HEK293 (cell line): ENCODE measurements around the gene PRELID3B.

Experiments
- FEZF1 ChIP-seq: fragments of 450-650 bp; formaldehyde crosslinking; IDR thresholded peaks from 2 replicates; pipeline ENCODE4 v1.5.1; 2016; ENCODE audit warnings: missing biosample characterization, missing genetic modification characterization
- MEIS1 ChIP-seq: sonication (generic); formaldehyde crosslinking; IDR thresholded peaks from 2 replicates; pipeline ENCODE4 v1.8.1; 2022; ENCODE audit warnings: missing genetic modification reagents, mild to moderate bottlenecking, borderline replicate concordance
- OVOL3 ChIP-seq: fragments of 450-650 bp; formaldehyde crosslinking; IDR thresholded peaks from 2 replicates; pipeline ENCODE4 v1.5.1; 2016; ENCODE audit warnings: missing biosample characterization, missing genetic modification characterization
- YY1 ChIP-seq: fragments of 450-650 bp; formaldehyde crosslinking; IDR thresholded peaks from 2 replicates; pipeline ENCODE4 v1.5.1; 2018; ENCODE audit warnings: missing biosample characterization, missing genetic modification characterization
- ZBTB17 ChIP-seq: fragments of 450-650 bp; formaldehyde crosslinking; IDR thresholded peaks from 2 replicates; pipeline ENCODE4 v1.5.1; 2016; ENCODE audit warnings: missing biosample characterization, missing genetic modification characterization
- ZNF10 ChIP-seq: fragments of 450-650 bp; formaldehyde crosslinking; IDR thresholded peaks from 2 replicates; pipeline ENCODE4 v1.5.1; 2017; ENCODE audit warnings: missing biosample characterization, missing genetic modification characterization
- ZNF621 ChIP-seq: fragments of 450-650 bp; formaldehyde crosslinking; IDR thresholded peaks from 2 replicates; pipeline ENCODE4 v1.5.1; 2017; ENCODE audit warnings: missing biosample characterization, missing genetic modification characterization
- ZNF785 ChIP-seq: fragments of 450-650 bp; formaldehyde crosslinking; IDR thresholded peaks from 2 replicates; pipeline ENCODE4 v1.5.1; 2016; ENCODE audit warnings: missing biosample characterization, missing genetic modification characterization
- TF ChIP-seq, protein P1 (sequence below): fragments of 450-650 bp; formaldehyde crosslinking; IDR thresholded peaks from 2 replicates; pipeline ENCODE4 v1.5.1; 2016; ENCODE audit warnings: missing biosample characterization, missing genetic modification characterization, borderline replicate concordance
- TF ChIP-seq, protein P2 (sequence below): fragments of 450-650 bp; formaldehyde crosslinking; IDR thresholded peaks from 2 replicates; pipeline ENCODE4 v1.5.1; 2016; ENCODE audit warnings: missing biosample characterization, missing genetic modification characterization, borderline replicate concordance
- TF ChIP-seq, protein P3 (sequence below): fragments of 450-650 bp; formaldehyde crosslinking; IDR thresholded peaks from 2 replicates; pipeline ENCODE4 v1.5.1; 2016; ENCODE audit warnings: missing biosample characterization, missing genetic modification characterization
- TF ChIP-seq, protein P4 (sequence below): fragments of 450-650 bp; formaldehyde crosslinking; IDR thresholded peaks from 2 replicates; pipeline ENCODE4 v1.5.1; 2016; ENCODE audit warnings: missing biosample characterization, missing genetic modification characterization

DNA sequence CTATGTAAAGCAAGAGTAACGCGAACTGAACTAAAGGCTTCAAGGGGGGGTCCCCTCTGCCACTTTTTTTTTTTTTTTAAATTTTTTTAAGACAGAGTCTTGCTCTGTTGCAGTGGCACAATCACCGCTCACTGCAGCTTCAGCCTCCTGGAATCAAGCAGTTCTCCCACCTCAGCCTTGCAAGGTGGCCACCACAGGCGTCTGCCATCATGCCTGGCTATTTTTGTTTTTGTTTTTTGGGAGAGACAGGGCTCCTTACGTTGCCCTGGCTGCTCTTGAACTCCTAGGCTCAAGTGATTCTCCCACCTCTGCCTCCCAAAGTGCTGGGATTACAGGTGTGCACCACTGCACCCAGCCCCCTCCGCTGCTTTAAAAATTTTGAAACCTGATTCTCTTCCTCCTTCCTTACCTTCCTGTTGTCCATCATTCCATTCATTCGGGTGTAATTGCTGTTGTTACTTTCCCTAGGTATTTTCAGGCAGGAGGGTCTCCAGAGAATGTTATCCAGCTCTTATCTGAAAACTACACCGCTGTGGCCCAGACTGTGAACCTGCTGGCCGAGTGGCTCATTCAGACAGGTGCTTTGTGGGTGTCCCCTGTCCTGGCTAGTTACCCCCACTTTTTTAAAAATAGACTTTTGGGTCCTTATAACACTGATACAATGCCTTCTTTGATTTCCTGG, 56.2 kb downstream of the PRELID3B start:
- TF ChIP-seq ZBTB17 (tag by site-specific recombination) (no peak), ZNF10 (tag by site-specific recombination) (no peak), MEIS1 (no peak), YY1 (tag by site-specific recombination) (no peak), FEZF1 (tag by site-specific recombination) (no peak), OVOL3 (tag by site-specific recombination) (no peak), ZNF621 (tag by site-specific recombination) (no peak), ZNF785 (tag by site-specific recombination) (no peak)
- TF ChIP-seq, protein P1, sequence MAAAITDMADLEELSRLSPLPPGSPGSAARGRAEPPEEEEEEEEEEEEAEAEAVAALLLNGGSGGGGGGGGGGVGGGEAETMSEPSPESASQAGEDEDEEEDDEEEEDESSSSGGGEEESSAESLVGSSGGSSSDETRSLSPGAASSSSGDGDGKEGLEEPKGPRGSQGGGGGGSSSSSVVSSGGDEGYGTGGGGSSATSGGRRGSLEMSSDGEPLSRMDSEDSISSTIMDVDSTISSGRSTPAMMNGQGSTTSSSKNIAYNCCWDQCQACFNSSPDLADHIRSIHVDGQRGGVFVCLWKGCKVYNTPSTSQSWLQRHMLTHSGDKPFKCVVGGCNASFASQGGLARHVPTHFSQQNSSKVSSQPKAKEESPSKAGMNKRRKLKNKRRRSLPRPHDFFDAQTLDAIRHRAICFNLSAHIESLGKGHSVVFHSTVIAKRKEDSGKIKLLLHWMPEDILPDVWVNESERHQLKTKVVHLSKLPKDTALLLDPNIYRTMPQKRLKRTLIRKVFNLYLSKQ (tag by site-specific recombination) = no peak
- TF ChIP-seq, protein P2, sequence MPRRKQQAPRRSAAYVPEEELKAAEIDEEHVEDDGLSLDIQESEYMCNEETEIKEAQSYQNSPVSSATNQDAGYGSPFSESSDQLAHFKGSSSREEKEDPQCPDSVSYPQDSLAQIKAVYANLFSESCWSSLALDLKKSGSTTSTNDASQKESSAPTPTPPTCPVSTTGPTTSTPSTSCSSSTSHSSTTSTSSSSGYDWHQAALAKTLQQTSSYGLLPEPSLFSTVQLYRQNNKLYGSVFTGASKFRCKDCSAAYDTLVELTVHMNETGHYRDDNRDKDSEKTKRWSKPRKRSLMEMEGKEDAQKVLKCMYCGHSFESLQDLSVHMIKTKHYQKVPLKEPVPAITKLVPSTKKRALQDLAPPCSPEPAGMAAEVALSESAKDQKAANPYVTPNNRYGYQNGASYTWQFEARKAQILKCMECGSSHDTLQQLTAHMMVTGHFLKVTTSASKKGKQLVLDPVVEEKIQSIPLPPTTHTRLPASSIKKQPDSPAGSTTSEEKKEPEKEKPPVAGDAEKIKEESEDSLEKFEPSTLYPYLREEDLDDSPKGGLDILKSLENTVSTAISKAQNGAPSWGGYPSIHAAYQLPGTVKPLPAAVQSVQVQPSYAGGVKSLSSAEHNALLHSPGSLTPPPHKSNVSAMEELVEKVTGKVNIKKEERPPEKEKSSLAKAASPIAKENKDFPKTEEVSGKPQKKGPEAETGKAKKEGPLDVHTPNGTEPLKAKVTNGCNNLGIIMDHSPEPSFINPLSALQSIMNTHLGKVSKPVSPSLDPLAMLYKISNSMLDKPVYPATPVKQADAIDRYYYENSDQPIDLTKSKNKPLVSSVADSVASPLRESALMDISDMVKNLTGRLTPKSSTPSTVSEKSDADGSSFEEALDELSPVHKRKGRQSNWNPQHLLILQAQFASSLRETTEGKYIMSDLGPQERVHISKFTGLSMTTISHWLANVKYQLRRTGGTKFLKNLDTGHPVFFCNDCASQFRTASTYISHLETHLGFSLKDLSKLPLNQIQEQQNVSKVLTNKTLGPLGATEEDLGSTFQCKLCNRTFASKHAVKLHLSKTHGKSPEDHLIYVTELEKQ = no peak
- TF ChIP-seq, protein P3, sequence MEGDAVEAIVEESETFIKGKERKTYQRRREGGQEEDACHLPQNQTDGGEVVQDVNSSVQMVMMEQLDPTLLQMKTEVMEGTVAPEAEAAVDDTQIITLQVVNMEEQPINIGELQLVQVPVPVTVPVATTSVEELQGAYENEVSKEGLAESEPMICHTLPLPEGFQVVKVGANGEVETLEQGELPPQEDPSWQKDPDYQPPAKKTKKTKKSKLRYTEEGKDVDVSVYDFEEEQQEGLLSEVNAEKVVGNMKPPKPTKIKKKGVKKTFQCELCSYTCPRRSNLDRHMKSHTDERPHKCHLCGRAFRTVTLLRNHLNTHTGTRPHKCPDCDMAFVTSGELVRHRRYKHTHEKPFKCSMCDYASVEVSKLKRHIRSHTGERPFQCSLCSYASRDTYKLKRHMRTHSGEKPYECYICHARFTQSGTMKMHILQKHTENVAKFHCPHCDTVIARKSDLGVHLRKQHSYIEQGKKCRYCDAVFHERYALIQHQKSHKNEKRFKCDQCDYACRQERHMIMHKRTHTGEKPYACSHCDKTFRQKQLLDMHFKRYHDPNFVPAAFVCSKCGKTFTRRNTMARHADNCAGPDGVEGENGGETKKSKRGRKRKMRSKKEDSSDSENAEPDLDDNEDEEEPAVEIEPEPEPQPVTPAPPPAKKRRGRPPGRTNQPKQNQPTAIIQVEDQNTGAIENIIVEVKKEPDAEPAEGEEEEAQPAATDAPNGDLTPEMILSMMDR (tag by site-specific recombination) = no peak
- TF ChIP-seq, protein P4, sequence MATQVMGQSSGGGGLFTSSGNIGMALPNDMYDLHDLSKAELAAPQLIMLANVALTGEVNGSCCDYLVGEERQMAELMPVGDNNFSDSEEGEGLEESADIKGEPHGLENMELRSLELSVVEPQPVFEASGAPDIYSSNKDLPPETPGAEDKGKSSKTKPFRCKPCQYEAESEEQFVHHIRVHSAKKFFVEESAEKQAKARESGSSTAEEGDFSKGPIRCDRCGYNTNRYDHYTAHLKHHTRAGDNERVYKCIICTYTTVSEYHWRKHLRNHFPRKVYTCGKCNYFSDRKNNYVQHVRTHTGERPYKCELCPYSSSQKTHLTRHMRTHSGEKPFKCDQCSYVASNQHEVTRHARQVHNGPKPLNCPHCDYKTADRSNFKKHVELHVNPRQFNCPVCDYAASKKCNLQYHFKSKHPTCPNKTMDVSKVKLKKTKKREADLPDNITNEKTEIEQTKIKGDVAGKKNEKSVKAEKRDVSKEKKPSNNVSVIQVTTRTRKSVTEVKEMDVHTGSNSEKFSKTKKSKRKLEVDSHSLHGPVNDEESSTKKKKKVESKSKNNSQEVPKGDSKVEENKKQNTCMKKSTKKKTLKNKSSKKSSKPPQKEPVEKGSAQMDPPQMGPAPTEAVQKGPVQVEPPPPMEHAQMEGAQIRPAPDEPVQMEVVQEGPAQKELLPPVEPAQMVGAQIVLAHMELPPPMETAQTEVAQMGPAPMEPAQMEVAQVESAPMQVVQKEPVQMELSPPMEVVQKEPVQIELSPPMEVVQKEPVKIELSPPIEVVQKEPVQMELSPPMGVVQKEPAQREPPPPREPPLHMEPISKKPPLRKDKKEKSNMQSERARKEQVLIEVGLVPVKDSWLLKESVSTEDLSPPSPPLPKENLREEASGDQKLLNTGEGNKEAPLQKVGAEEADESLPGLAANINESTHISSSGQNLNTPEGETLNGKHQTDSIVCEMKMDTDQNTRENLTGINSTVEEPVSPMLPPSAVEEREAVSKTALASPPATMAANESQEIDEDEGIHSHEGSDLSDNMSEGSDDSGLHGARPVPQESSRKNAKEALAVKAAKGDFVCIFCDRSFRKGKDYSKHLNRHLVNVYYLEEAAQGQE (tag by site-specific recombination) = no peak
